ENCODE measurements around the gene FAM118A. TPM values are rescaled to one million over a fixed set of nuclear protein-coding genes. Genes with fewer than 3 reads are reported as not detected.

Gene FAM118A
- polyA plus RNA-seq, 1 experiment: 23.3 TPM

DNA sequence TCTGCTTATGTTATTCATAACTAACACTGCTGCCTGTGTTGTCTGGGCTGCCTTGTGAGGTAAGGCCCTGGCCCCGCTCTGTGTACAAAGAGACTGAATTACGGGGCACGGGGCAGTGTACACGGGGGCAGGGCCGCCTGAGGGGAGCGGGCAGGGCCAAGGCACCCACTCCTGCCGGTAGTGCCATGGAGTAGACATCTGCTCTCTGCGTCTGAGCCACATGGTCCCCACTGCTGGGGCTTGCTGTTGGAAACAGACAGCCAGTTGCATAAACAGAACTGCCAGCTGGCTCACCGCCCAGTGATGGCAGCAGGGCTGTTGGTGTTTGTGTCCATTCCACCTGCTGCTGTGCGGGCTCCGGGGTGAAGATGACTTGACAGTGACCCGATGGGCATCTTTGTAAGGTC lies 19.8 kb downstream of the FAM118A start:
- no peak overlapping the region for H3K4me3 ChIP-seq (ENCODE audit: low read depth, low read length)
- TF ChIP-seq, protein P1, sequence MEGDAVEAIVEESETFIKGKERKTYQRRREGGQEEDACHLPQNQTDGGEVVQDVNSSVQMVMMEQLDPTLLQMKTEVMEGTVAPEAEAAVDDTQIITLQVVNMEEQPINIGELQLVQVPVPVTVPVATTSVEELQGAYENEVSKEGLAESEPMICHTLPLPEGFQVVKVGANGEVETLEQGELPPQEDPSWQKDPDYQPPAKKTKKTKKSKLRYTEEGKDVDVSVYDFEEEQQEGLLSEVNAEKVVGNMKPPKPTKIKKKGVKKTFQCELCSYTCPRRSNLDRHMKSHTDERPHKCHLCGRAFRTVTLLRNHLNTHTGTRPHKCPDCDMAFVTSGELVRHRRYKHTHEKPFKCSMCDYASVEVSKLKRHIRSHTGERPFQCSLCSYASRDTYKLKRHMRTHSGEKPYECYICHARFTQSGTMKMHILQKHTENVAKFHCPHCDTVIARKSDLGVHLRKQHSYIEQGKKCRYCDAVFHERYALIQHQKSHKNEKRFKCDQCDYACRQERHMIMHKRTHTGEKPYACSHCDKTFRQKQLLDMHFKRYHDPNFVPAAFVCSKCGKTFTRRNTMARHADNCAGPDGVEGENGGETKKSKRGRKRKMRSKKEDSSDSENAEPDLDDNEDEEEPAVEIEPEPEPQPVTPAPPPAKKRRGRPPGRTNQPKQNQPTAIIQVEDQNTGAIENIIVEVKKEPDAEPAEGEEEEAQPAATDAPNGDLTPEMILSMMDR (IDR thresholded peaks at IDR 0.05; ENCODE audit: low read depth, low read length): no peak
- H3K27me3 ChIP-seq (ENCODE audit: control insufficient read depth, insufficient read depth, low read length): no peaks in the 10 kb centered on the region
- H3K9me3 ChIP-seq (ENCODE audit: control insufficient read depth, insufficient read depth, low read length): no peaks in the 10 kb centered on the region; the same call in 1 of the 2 replicates
- H3K27ac ChIP-seq (ENCODE audit: low read depth, low read length): no peak overlapping the region
- ChIA-PET CTCF (interaction anchor here (1.0 kb wide), 1 partner anchor 103 kb away, joined by 3 read pairs; no protein-coding TSS in a partner anchor), POLR2A (no interaction called here)
- no peak for DNase-seq (ENCODE audit: low read depth, low spot score)

DNA sequence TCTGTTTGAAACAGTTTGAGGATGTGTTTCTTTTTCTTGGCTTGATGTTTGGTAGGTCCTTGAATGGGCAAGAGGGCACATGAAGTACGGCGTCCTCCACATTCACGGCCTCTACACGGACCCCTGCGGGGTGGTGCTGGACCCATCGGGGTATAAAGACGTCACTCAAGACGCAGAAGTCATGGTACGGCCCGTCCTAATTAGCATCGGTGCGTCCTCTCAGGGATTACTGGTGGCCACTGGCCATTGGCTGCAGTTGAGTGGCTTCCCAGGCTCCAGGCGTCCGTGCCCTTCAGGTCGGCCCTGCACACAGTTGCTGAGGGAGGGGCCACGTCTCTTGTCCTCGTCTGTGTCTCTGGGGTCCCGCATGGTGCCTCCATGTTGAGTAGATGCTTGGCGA lies 20.8 kb downstream of the FAM118A start:
- Histone ChIP-seq H3K27me3 (ENCODE audit: control insufficient read depth, insufficient read depth, low read length) (no peaks in the 10 kb centered on the region), H3K9me3 (ENCODE audit: control insufficient read depth, insufficient read depth, low read length) (no peaks in the 10 kb centered on the region; the same call in 1 of the 2 replicates), H3K27ac (ENCODE audit: low read depth, low read length) (no peak overlapping the region), H3K4me3 (ENCODE audit: low read depth, low read length) (no peak overlapping the region)
- CTCF ChIA-PET: no interaction called here
- POLR2A ChIA-PET: no interaction called here
- DNase-seq (ENCODE audit: low read depth, low spot score): no peak
- TF ChIP-seq, protein P1 (IDR thresholded peaks at IDR 0.05; ENCODE audit: low read depth, low read length): no peak

DNA sequence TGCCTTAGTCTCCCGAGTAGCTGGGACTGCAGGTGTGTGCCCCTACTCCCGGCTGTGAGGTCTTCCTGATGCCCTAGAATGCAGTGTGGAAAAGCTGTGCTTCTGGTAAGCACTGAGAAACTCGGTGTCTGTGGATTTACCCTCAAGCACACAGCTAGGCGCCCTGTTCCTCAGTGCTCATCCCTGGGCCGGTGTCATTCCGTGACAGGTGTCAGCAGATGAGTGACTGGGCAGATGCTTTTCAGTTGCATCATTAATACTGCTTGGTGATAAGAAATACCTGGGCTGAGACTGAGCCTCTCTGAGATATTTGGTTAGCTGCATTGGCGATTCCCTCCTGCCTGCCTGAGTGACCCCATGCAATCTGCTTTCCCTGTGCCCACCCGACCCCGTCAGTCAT lies 21.8 kb downstream of the FAM118A start:
- no peaks in the 10 kb centered on the region; the same call in 1 of the 2 replicates for H3K9me3 ChIP-seq (ENCODE audit: control insufficient read depth, insufficient read depth, low read length)
- TF ChIP-seq, protein P1 (IDR thresholded peaks at IDR 0.05; ENCODE audit: low read depth, low read length): no peak
- no peak overlapping the region for H3K4me3 ChIP-seq (ENCODE audit: low read depth, low read length)
- CTCF ChIA-PET: no interaction called here
- no peak for DNase-seq (ENCODE audit: low read depth, low spot score)
- H3K27ac ChIP-seq (ENCODE audit: low read depth, low read length): no peak overlapping the region
- POLR2A ChIA-PET: no interaction called here
- H3K27me3 ChIP-seq (ENCODE audit: control insufficient read depth, insufficient read depth, low read length): no peaks in the 10 kb centered on the region

DNA sequence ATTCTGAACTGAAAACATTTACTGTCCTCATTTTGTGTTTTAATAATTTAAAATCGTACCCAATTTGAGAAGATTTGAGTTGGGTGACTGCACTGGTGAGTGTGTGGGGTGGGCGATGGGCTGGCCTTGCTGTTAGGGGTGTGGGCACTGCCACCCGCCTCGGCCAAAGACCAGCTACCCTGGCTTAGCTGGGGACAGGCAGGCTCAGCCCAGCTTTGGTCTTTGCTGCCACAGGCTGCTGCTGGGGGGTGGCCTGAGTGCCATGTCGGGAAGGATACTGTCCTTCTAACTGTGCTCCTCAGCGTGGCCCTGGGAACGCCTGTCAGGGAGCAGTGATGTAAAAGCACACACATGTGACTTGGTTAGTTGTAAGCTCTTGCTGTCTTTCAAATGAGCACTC lies 22.3 kb downstream of the FAM118A start:
- DNase-seq (ENCODE audit: low read depth, low spot score): no peak
- POLR2A ChIA-PET: no interaction called here
- no peak overlapping the region for H3K4me3 ChIP-seq (ENCODE audit: low read depth, low read length)
- no peaks in the 10 kb centered on the region for H3K27me3 ChIP-seq (ENCODE audit: control insufficient read depth, insufficient read depth, low read length)
- H3K9me3 ChIP-seq (ENCODE audit: control insufficient read depth, insufficient read depth, low read length): no peaks in the 10 kb centered on the region; the same call in 1 of the 2 replicates
- TF ChIP-seq, protein P1 (IDR thresholded peaks at IDR 0.05; ENCODE audit: low read depth, low read length): no peak
- CTCF ChIA-PET: no interaction called here
- no peak overlapping the region for H3K27ac ChIP-seq (ENCODE audit: low read depth, low read length)

DNA sequence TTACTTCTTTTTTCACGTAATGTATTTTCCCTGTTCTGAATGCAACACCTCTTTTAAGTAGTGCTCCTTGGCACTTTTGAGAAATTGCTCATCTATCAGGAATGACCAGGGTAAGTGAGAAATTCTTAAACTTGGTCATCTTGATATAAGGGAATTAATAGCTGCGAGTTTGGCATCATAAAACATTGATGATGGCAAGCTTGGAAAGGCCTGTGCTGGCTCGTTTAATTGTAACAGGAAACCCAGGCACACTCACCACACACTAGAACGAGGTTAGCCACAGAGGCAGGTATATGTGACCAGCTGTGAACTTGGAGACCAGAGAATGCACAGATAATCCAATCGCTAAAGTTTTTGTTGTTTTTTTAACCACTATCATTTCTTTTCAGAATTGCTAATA lies 24.3 kb downstream of the FAM118A start:
- Histone ChIP-seq H3K9me3 (ENCODE audit: control insufficient read depth, insufficient read depth, low read length) (no peaks in the 10 kb centered on the region), H3K4me3 (ENCODE audit: low read depth, low read length) (no peak overlapping the region), H3K27ac (ENCODE audit: low read depth, low read length) (no peak overlapping the region), H3K27me3 (ENCODE audit: control insufficient read depth, insufficient read depth, low read length) (no peaks in the 10 kb centered on the region)
- POLR2A ChIA-PET: interaction anchor here (0.6 kb wide), 1 partner anchor 83 kb away, joined by 6 read pairs; no protein-coding TSS in a partner anchor
- DNase-seq (ENCODE audit: low read depth, low spot score): no peak
- TF ChIP-seq, protein P1 (IDR thresholded peaks at IDR 0.05; ENCODE audit: low read depth, low read length): no peak
- CTCF ChIA-PET: interaction anchor here (1.0 kb wide), 1 partner anchor 219 kb away, joined by 3 read pairs; no protein-coding TSS in a partner anchor

Measured in AG04450 (cell line).